ENCODE results near the gene CEL.
"Not testable (repeated sequence)": the region's sequence is repeated elsewhere in the genome, so short reads cannot be mapped to it uniquely, and the experiment has no call there.

CEL gene

GRCh38 chr9:133048595-133048994 lies 13.2 kb upstream of the CEL start:
- DNase-seq (ENCODE audit: low read depth): no peak

GRCh38 chr9:133049043-133049442 lies 12.7 kb upstream of the CEL start:
- no peak for DNase-seq (ENCODE audit: low read depth)

GRCh38 chr9:133050142-133050541 lies 11.6 kb upstream of the CEL start:
- DNase-seq (ENCODE audit: low read depth): no peak

- no peak for DNase-seq (ENCODE audit: low read depth)
These were observed 11.0 kb upstream of the CEL start for GRCh38 chr9:133050781-133051180.

- DNase-seq (ENCODE audit: low read depth): no peak
These were observed 10.4 kb upstream of the CEL start for GRCh38 chr9:133051281-133051900.

GRCh38 chr9:133051966-133052539 lies 9.7 kb upstream of the CEL start:
- DNase-seq (ENCODE audit: low read depth): no peak

- no peak for DNase-seq (ENCODE audit: low read depth)
These were observed 7.4 kb upstream of the CEL start for GRCh38 chr9:133054194-133054890.

GRCh38 chr9:133054966-133055365 lies 6.8 kb upstream of the CEL start:
- DNase-seq (ENCODE audit: low read depth): no peak

- no peak for DNase-seq (ENCODE audit: low read depth)
These were observed 5.9 kb upstream of the CEL start for GRCh38 chr9:133055788-133056420.

- no peak for DNase-seq (ENCODE audit: low read depth)
These were observed 5.2 kb upstream of the CEL start for GRCh38 chr9:133056533-133056932.

GRCh38 chr9:133057006-133057405 lies 4.8 kb upstream of the CEL start:
- no peak for DNase-seq (ENCODE audit: low read depth)

GRCh38 chr9:133057553-133057952 lies 4.2 kb upstream of the CEL start:
- DNase-seq (ENCODE audit: low read depth): no peak

- DNase-seq (ENCODE audit: low read depth): no peak
These were observed 3.7 kb upstream of the CEL start for GRCh38 chr9:133058071-133058470.

GRCh38 chr9:133058550-133059320 lies 3.0 kb upstream of the CEL start:
- no peak for DNase-seq (ENCODE audit: low read depth)

- DNase-seq (ENCODE audit: low read depth): no peak
These were observed 2.2 kb upstream of the CEL start for GRCh38 chr9:133059623-133060022.

GRCh38 chr9:133060417-133060841 lies 1.4 kb upstream of the CEL start:
- no peak for DNase-seq (ENCODE audit: low read depth)

- DNase-seq (ENCODE audit: low read depth): not testable (repeated sequence)
These were observed 590 bp upstream of the CEL start for GRCh38 chr9:133061019-133061763.

- not testable (repeated sequence) for DNase-seq (ENCODE audit: low read depth)
These were observed 788 bp downstream of the CEL start for GRCh38 chr9:133062569-133062968.

GRCh38 chr9:133063159-133063499 lies 1.3 kb downstream of the CEL start:
- DNase-seq (ENCODE audit: low read depth): no peak

- no peak for DNase-seq (ENCODE audit: low read depth)
These were observed 1.9 kb downstream of the CEL start for GRCh38 chr9:133063500-133064231.

Measured in T-helper 22 cell (primary cell).